Mammary epithelial cell (primary cell): Measurements from ENCODE around the gene LIN28A.

ENCODE experiments used
- EZH2 ChIP-seq: IDR thresholded peaks from 2 replicates; pipeline ENCODE4 v1.6.1; 2012; ENCODE audit warnings: low read length, inconsistent platforms, borderline replicate concordance
- TF ChIP-seq, protein P1 (sequence below), 2 donors: IDR thresholded peaks in 1 of 2; conservative IDR thresholded peaks in 1 of 2; 2 replicates each; pipeline ENCODE4 v1.5.1; 2011 to 2012; ENCODE audit warnings: inconsistent platforms in 2 of 2, low read length in 2 of 2, mild to moderate bottlenecking in 2 of 2, control low read depth in 1 of 2, low read depth in 1 of 2; ENCODE audit not compliant: insufficient read depth in 1 of 2; ENCODE audit errors: extremely low read depth in 1 of 2

DNA sequence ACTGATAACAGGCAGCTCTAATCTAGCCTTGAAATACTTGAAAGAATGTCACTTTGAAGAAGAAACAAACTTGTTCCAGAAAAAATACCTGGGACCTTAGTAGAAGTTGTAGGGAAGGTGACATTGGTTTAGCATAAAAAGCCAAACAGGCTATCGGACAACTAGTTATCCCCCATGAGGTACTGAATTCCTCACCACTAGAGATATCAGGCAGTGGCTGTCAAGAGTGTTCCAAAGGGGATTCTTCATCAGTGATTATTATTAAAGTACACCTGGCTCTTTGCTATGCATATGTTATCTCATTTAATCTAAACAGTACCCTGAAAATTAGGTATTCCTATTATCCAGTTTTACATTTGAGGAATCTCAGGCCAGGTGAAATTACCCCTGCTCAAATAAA is 48.5 kb downstream of the LIN28A start:
- TF ChIP-seq, protein P1, sequence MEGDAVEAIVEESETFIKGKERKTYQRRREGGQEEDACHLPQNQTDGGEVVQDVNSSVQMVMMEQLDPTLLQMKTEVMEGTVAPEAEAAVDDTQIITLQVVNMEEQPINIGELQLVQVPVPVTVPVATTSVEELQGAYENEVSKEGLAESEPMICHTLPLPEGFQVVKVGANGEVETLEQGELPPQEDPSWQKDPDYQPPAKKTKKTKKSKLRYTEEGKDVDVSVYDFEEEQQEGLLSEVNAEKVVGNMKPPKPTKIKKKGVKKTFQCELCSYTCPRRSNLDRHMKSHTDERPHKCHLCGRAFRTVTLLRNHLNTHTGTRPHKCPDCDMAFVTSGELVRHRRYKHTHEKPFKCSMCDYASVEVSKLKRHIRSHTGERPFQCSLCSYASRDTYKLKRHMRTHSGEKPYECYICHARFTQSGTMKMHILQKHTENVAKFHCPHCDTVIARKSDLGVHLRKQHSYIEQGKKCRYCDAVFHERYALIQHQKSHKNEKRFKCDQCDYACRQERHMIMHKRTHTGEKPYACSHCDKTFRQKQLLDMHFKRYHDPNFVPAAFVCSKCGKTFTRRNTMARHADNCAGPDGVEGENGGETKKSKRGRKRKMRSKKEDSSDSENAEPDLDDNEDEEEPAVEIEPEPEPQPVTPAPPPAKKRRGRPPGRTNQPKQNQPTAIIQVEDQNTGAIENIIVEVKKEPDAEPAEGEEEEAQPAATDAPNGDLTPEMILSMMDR (conservative IDR thresholded peaks at IDR 0.05 in 1 of 2, IDR thresholded peaks at IDR 0.05 in 1 of 2; ENCODE audit: extremely low read depth in 1 of 2, insufficient read depth in 1 of 2, low read depth in 1 of 2, low read length in 2 of 2): no peak
- no peak for TF ChIP-seq EZH2
